ENCODE data around the gene GRK5.

- TF ChIP-seq CTCF (IDR thresholded peaks at IDR 0.05), result peak in 2 of 7 experiments; percentile 17 to 30
- TF ChIP-seq POLR2A (IDR thresholded peaks at IDR 0.05), result no peak
Observed at GRCh38 chr10:119299531-119299930, 92.2 kb downstream of the GRK5 start.
